MM.1S (cell line): Measurements from ENCODE around the gene CYB5RL.

ENCODE experiments used
- EZH2phosphoT487 ChIP-seq: fragments of 300-600 bp; sonication (generic); IDR thresholded peaks from 2 replicates; pipeline ENCODE4 v1.6.1; 2018; ENCODE audit warnings: antibody characterized with exemption, low read length
- TF ChIP-seq, protein P1 (sequence below): fragments of 300-600 bp; sonication (generic); IDR thresholded peaks from 2 replicates; pipeline ENCODE4 v1.5.1; 2016; ENCODE audit warnings: antibody characterized with exemption, low read length, mixed read lengths

- TF ChIP-seq, protein P1, sequence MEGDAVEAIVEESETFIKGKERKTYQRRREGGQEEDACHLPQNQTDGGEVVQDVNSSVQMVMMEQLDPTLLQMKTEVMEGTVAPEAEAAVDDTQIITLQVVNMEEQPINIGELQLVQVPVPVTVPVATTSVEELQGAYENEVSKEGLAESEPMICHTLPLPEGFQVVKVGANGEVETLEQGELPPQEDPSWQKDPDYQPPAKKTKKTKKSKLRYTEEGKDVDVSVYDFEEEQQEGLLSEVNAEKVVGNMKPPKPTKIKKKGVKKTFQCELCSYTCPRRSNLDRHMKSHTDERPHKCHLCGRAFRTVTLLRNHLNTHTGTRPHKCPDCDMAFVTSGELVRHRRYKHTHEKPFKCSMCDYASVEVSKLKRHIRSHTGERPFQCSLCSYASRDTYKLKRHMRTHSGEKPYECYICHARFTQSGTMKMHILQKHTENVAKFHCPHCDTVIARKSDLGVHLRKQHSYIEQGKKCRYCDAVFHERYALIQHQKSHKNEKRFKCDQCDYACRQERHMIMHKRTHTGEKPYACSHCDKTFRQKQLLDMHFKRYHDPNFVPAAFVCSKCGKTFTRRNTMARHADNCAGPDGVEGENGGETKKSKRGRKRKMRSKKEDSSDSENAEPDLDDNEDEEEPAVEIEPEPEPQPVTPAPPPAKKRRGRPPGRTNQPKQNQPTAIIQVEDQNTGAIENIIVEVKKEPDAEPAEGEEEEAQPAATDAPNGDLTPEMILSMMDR: no peak
- no peak for TF ChIP-seq EZH2phosphoT487
Observed at GRCh38 chr1:54239631-54240031, 39.8 kb upstream of the CYB5RL start.
